Adrenal gland (tissue), 12 donors: ENCODE data around the gene NCKAP5. TPM values are rescaled to one million over a fixed set of nuclear protein-coding genes. Genes with fewer than 3 reads are reported as not detected.

Source experiments
- DNase-seq, 7 donors: peaks; one replicate each; pipeline ENCODE4 v3.0.0-alpha.2; 2019 to 2020
- H3K27ac ChIP-seq, 5 donors: fragments of 200-600 bp; sonication (generic) in 4 of 5; 1 replicate in 3 of 5; 2 replicates in 2 of 5; pipeline versions ENCODE4 v1.5.1 to v1.8.0; 2016 to 2020; ENCODE audit warnings: mild to moderate bottlenecking in 1 of 5
- H3K27me3 ChIP-seq: fragments of 200-600 bp; 2 replicates; pipeline ENCODE4 v1.8.0; 2021
- H3K36me3 ChIP-seq, 2 donors: fragments of 200-600 bp; replicated peaks in 1 of 2; 1 replicate in 1 of 2; 2 replicates in 1 of 2; pipeline versions ENCODE4 v1.5.1 to v1.8.0; 2018 to 2022
- H3K4me1 ChIP-seq, 2 donors: fragments of 200-600 bp; replicated peaks in 1 of 2; 1 replicate in 1 of 2; 2 replicates in 1 of 2; pipeline versions ENCODE4 v1.5.1 to v1.8.0; 2018 to 2021
- H3K4me3 ChIP-seq, 4 donors: fragments of 200-600 bp; sonication (generic) in 3 of 4; one replicate each; pipeline ENCODE4 v1.5.1; 2016 to 2018
- H3K9me3 ChIP-seq, 3 donors: fragments of 200-600 bp; sonication (generic) in 1 of 3; replicated peaks in 1 of 3; 1 replicate in 2 of 3; 2 replicates in 1 of 3; pipeline versions ENCODE4 v1.5.1 to v1.8.0; 2016 to 2021
- POLR2A ChIP-seq, 2 donors: fragments of 450-650 bp; IDR thresholded peaks; one replicate each; pipeline ENCODE4 v1.6.1; 2017; ENCODE audit warnings: antibody characterized with exemption in 2 of 2, mild to moderate bottlenecking in 2 of 2, moderate library complexity in 1 of 2
- WGBS, 4 donors: extraction: QIAGEN DNeasy Blood & Tissue Kit in 2 of 4; methylation state at CpG; one replicate each; pipeline versions ENCODE4 v1.1.5 to v1.1.7; 2013 to 2017; 5-methylcytosine and 5-hydroxymethylcytosine counted together
- intact Hi-C, 2 donors: fragments of 100-400 bp; cut with DNase I; formaldehyde crosslinking; loops; one replicate each; pipeline versions ENCODE4 v1.14.1 to v1.15.0; 2022 to 2023
- polyA plus RNA-seq, 3 donors: library from polyadenylated mRNA; stranded (reverse); fragments of 200-250 nt in 2 of 3; fragments of 350-450 nt in 1 of 3; fragmentation: Illumina TruSeq in 1 of 3; extraction: RNeasy Lipid Tissue Mini Kit (QIAGEN cat#74804) in 1 of 3; gene quantifications; one replicate each; pipeline ENCODE4 v1.2.3, GENCODE V29; 2013 to 2014
- total RNA-seq, 9 donors: library from RNA; depleted of rRNA in 4 of 9; stranded (reverse); fragments of >200 nt in 4 of 9; fragments of 120-200 nt in 1 of 9; fragmentation: NEBNext Ultra II Directional in 1 of 9; extraction: Animal tissue kit (Norgen Biotek cat#: 25700) in 1 of 9; gene quantifications; one replicate each; pipeline versions ENCODE4 v1.1.0 to v1.2.4, GENCODE V29; 2013 to 2023
- TF ChIP-seq, protein P1 (sequence below), 6 experiments: fragments of 450-650 bp in 4 of 6; fragments of 200-600 bp in 2 of 6; sonication (generic) in 1 of 6; IDR thresholded peaks; 1 replicate in 5 of 6; 2 replicates in 1 of 6; pipeline versions ENCODE4 v1.5.1 to v1.8.0; 2016 to 2021; ENCODE audit warnings: antibody characterized with exemption in 6 of 6, mild to moderate bottlenecking in 2 of 6, moderate library complexity in 1 of 6
- donor health status: healthy with polysubstance abuse.
- donor health status: Bipolar disorder and iron deficiency.
- donor health status: DM: yes; HTN: yes; CAD: no.
- donor health status: DM: no; HTN: no; CAD: no.
- donor health status: DM: no; HTN: no; CAD: no.
- donor health status: DM: yes; HTN: yes; CAD: no.

Gene NCKAP5
- total and polyA plus RNA-seq, 12 donors = 0.06 to 3.1 (median 1.1) TPM

DNA sequence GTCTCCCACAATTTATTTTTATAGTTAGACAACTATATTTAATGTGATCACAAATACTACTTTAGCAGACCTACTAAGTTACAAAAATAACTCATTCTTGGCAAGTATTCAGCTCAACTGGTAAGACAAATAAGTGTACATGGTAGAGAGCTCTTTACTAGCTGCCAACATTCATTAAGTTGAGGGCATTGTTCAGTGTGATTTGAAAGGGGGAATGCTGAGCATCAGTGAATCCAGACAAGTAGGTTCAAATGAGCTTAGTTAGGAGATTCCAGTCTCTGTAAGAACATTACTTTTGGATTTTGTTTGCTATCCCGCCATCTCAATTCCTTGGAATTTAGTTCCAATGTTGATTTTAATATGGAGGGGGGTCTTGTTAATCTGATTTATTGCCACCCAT, 710.9 kb downstream of the NCKAP5 start:
- no peak for DNase-seq
- H3K9me3 ChIP-seq = no peaks in the 10 kb centered on the region
- no peaks in the 10 kb centered on the region for H3K4me1 ChIP-seq
- no peak overlapping the region for H3K4me3 ChIP-seq
- H3K36me3 ChIP-seq = no peaks in the 10 kb centered on the region
- H3K27me3 ChIP-seq = no peaks in the 10 kb centered on the region
- TF ChIP-seq, protein P1, sequence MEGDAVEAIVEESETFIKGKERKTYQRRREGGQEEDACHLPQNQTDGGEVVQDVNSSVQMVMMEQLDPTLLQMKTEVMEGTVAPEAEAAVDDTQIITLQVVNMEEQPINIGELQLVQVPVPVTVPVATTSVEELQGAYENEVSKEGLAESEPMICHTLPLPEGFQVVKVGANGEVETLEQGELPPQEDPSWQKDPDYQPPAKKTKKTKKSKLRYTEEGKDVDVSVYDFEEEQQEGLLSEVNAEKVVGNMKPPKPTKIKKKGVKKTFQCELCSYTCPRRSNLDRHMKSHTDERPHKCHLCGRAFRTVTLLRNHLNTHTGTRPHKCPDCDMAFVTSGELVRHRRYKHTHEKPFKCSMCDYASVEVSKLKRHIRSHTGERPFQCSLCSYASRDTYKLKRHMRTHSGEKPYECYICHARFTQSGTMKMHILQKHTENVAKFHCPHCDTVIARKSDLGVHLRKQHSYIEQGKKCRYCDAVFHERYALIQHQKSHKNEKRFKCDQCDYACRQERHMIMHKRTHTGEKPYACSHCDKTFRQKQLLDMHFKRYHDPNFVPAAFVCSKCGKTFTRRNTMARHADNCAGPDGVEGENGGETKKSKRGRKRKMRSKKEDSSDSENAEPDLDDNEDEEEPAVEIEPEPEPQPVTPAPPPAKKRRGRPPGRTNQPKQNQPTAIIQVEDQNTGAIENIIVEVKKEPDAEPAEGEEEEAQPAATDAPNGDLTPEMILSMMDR (IDR thresholded peaks at IDR 0.05) = no peak
- no peak for TF ChIP-seq POLR2A (IDR thresholded peaks at IDR 0.05)
- intact Hi-C loops = no loop called here
- 32 to 83% (median 81%) methylated on average over 1 of the region's 1 CpG for WGBS, 4 donors
- H3K27ac ChIP-seq = no peak overlapping the region

DNA sequence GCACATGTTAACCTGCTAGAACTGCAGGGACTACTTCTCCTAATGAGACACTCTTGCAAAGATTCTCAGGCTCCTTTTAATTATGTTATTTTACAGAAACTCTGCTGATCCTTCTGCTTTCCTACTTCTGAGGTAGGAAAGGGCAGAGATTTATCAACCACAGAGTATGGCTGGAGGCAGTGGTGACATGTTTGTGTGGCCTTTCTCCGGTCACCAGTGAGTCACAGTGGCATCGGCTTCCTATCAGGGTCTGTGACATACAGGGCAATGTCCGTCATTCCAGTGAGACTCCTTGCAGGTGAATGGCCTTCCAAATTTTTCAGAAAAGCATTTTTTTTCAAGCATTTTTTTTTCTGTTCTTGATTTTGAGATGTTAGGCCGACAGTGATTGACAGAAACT, 717.6 kb downstream of the NCKAP5 start:
- WGBS, 4 donors = 60 to 68% (median 65%) methylated on average over 4 of the region's 4 CpGs
- no peak for DNase-seq
- no peaks in the 10 kb centered on the region for H3K9me3 ChIP-seq
- intact Hi-C loops = no loop called here
- no peak overlapping the region for H3K4me3 ChIP-seq
- no peaks in the 10 kb centered on the region for H3K27me3 ChIP-seq
- no peak overlapping the region for H3K27ac ChIP-seq
- H3K36me3 ChIP-seq = no peaks in the 10 kb centered on the region
- TF ChIP-seq, protein P1 (IDR thresholded peaks at IDR 0.05) = no peak
- TF ChIP-seq POLR2A (IDR thresholded peaks at IDR 0.05) = no peak
- H3K4me1 ChIP-seq = no peaks in the 10 kb centered on the region

DNA sequence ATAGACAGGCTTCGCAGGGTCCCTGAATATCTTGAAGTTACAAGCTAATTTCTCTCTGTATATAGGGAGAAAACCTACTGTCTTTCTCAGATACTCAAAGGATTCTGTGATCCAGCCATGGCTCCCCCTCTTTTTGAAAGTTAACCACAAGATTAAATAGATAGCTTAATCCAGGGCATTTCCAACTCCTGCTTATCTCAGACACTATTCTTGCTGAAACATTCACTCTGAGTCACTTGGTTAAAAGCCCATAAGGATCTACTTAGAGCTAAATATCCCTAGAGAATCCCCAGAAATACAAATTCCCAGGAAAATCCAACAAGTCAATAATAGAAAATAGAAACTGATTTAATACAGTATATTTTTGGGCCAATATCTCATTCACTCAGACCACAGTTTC, 719.1 kb downstream of the NCKAP5 start:
- Histone ChIP-seq H3K27ac (no peak overlapping the region), H3K4me1 (no peaks in the 10 kb centered on the region), H3K36me3 (no peaks in the 10 kb centered on the region), H3K27me3 (no peaks in the 10 kb centered on the region), H3K4me3 (no peak overlapping the region), H3K9me3 (no peaks in the 10 kb centered on the region)
- WGBS, 4 donors = 73 to 89% (median 87%) methylated on average over 1 of the region's 1 CpG
- intact Hi-C loops = no loop called here
- no peak for DNase-seq
- no peak for TF ChIP-seq POLR2A (IDR thresholded peaks at IDR 0.05)
- TF ChIP-seq, protein P1 (IDR thresholded peaks at IDR 0.05) = no peak

DNA sequence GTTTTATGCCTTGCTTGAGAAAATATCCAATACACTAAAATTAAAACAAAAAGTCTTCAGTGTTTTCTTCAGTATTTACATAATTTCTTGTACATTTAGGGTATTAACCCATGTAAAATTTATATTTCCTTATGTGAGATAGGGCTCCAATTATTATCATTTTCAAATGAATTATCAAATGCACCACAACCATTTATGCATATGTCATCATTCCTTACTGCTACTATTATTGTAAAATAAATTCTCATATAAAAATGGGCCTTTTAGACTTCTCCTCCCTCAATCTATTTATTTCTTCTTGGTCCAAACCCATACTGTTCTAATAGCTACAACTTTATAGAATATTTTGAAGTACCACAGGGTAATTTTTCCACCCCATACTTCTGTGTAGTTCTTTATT, 722.9 kb downstream of the NCKAP5 start:
- TF ChIP-seq POLR2A (IDR thresholded peaks at IDR 0.05) = no peak
- TF ChIP-seq, protein P1 (IDR thresholded peaks at IDR 0.05) = no peak
- intact Hi-C loops = no loop called here
- no peaks in the 10 kb centered on the region for H3K36me3 ChIP-seq

More for the DNA sequence above, 722.9 kb downstream of the NCKAP5 start:
- Histone ChIP-seq H3K27me3 (no peaks in the 10 kb centered on the region), H3K27ac (no peak overlapping the region), H3K9me3 (no peaks in the 10 kb centered on the region), H3K4me3 (no peak overlapping the region), H3K4me1 (no peaks in the 10 kb centered on the region)
- no peak for DNase-seq
